Body of pancreas (tissue), 4 donors: ENCODE data around the gene PASD1.

ENCODE experiments used
- POLR2A ChIP-seq, 3 donors: fragments of 450-650 bp; IDR thresholded peaks; one replicate each; pipeline ENCODE4 v1.6.1; 2016; ENCODE audit warnings: antibody characterized with exemption in 3 of 3, mild to moderate bottlenecking in 2 of 3
- TF ChIP-seq, protein P1 (sequence below), 7 experiments: fragments of 450-650 bp in 4 of 7; fragments of 200-600 bp in 3 of 7; sonication (generic) in 3 of 7; IDR thresholded peaks; one replicate each; pipeline ENCODE4 v1.5.1; 2016 to 2019; ENCODE audit warnings: antibody characterized with exemption in 7 of 7

GRCh38 chrX:151723156-151723760 lies 159.8 kb downstream of the PASD1 start:
- TF ChIP-seq, protein P1, sequence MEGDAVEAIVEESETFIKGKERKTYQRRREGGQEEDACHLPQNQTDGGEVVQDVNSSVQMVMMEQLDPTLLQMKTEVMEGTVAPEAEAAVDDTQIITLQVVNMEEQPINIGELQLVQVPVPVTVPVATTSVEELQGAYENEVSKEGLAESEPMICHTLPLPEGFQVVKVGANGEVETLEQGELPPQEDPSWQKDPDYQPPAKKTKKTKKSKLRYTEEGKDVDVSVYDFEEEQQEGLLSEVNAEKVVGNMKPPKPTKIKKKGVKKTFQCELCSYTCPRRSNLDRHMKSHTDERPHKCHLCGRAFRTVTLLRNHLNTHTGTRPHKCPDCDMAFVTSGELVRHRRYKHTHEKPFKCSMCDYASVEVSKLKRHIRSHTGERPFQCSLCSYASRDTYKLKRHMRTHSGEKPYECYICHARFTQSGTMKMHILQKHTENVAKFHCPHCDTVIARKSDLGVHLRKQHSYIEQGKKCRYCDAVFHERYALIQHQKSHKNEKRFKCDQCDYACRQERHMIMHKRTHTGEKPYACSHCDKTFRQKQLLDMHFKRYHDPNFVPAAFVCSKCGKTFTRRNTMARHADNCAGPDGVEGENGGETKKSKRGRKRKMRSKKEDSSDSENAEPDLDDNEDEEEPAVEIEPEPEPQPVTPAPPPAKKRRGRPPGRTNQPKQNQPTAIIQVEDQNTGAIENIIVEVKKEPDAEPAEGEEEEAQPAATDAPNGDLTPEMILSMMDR (IDR thresholded peaks at IDR 0.05): no peak
- TF ChIP-seq POLR2A (IDR thresholded peaks at IDR 0.05): no peak
